ENCODE results near the gene PKNOX2.

Gene PKNOX2

GRCh38 chr11:125175896-125176575 lies 11.5 kb downstream of the PKNOX2 start:
- Histone ChIP-seq H3K27ac (ENCODE audit: low read length) (no peak overlapping the region), H3K9ac (ENCODE audit: low read depth, low read length) (no peak overlapping the region), H3K27me3 (ENCODE audit: insufficient read depth, low read length) (peaks cover 7% of the 10 kb centered on the region), H3K36me3 (ENCODE audit: insufficient read depth, low read depth, low read length) (no peaks in the 10 kb centered on the region), H3K9me3 (ENCODE audit: insufficient read depth, low read depth, low read length) (no peaks in the 10 kb centered on the region), H3K4me1 (ENCODE audit: insufficient read depth, low read length) (peaks cover 21% of the 10 kb centered on the region; the same call in 1 of the 2 replicates), H3K4me3 (ENCODE audit: low read length) (no peak overlapping the region)

GRCh38 chr11:125176866-125177265 lies 12.3 kb downstream of the PKNOX2 start:
- Histone ChIP-seq H3K9ac (ENCODE audit: low read depth, low read length) (no peak overlapping the region), H3K27ac (ENCODE audit: low read length) (no peak overlapping the region), H3K4me3 (ENCODE audit: low read length) (no peak overlapping the region), H3K36me3 (ENCODE audit: insufficient read depth, low read depth, low read length) (no peaks in the 10 kb centered on the region), H3K4me1 (ENCODE audit: insufficient read depth, low read length) (peaks cover 17% of the 10 kb centered on the region; the same call in 1 of the 2 replicates), H3K9me3 (ENCODE audit: insufficient read depth, low read depth, low read length) (no peaks in the 10 kb centered on the region), H3K27me3 (ENCODE audit: insufficient read depth, low read length) (no peaks in the 10 kb centered on the region)

GRCh38 chr11:125177543-125177942 lies 13.0 kb downstream of the PKNOX2 start:
- no peak overlapping the region for H3K9ac ChIP-seq (ENCODE audit: low read depth, low read length)
- no peak overlapping the region for H3K27ac ChIP-seq (ENCODE audit: low read length)
- H3K36me3 ChIP-seq (ENCODE audit: insufficient read depth, low read depth, low read length), result no peaks in the 10 kb centered on the region
- no peak overlapping the region for H3K4me3 ChIP-seq (ENCODE audit: low read length)
- H3K27me3 ChIP-seq (ENCODE audit: insufficient read depth, low read length), result no peaks in the 10 kb centered on the region
- peaks cover 17% of the 10 kb centered on the region; the same call in 1 of the 2 replicates for H3K4me1 ChIP-seq (ENCODE audit: insufficient read depth, low read length)
- no peaks in the 10 kb centered on the region for H3K9me3 ChIP-seq (ENCODE audit: insufficient read depth, low read depth, low read length)

GRCh38 chr11:125179346-125179745 lies 14.8 kb downstream of the PKNOX2 start:
- H3K27ac ChIP-seq (ENCODE audit: low read length), result no peak overlapping the region
- H3K9ac ChIP-seq (ENCODE audit: low read depth, low read length), result no peak overlapping the region
- no peak overlapping the region for H3K4me3 ChIP-seq (ENCODE audit: low read length)
- H3K36me3 ChIP-seq (ENCODE audit: insufficient read depth, low read depth, low read length), result no peaks in the 10 kb centered on the region
- peaks cover 17% of the 10 kb centered on the region; the same call in 1 of the 2 replicates for H3K4me1 ChIP-seq (ENCODE audit: insufficient read depth, low read length)
- no peaks in the 10 kb centered on the region for H3K9me3 ChIP-seq (ENCODE audit: insufficient read depth, low read depth, low read length)
- no peaks in the 10 kb centered on the region for H3K27me3 ChIP-seq (ENCODE audit: insufficient read depth, low read length)

GRCh38 chr11:125179895-125180294 lies 15.3 kb downstream of the PKNOX2 start:
- H3K9me3 ChIP-seq (ENCODE audit: insufficient read depth, low read depth, low read length), result no peaks in the 10 kb centered on the region
- no peak overlapping the region; the same call in 1 of the 2 replicates for H3K9ac ChIP-seq (ENCODE audit: low read depth, low read length)
- H3K27ac ChIP-seq (ENCODE audit: low read length), result no peak overlapping the region
- H3K36me3 ChIP-seq (ENCODE audit: insufficient read depth, low read depth, low read length), result no peaks in the 10 kb centered on the region
- no peak overlapping the region for H3K4me3 ChIP-seq (ENCODE audit: low read length)
- H3K4me1 ChIP-seq (ENCODE audit: insufficient read depth, low read length), result peaks cover 17% of the 10 kb centered on the region; the same call in 1 of the 2 replicates
- H3K27me3 ChIP-seq (ENCODE audit: insufficient read depth, low read length), result no peaks in the 10 kb centered on the region; the same call in 1 of the 2 replicates

GRCh38 chr11:125180413-125181305 lies 16.1 kb downstream of the PKNOX2 start:
- H3K36me3 ChIP-seq (ENCODE audit: insufficient read depth, low read depth, low read length), result no peaks in the 10 kb centered on the region
- no peak overlapping the region for H3K27ac ChIP-seq (ENCODE audit: low read length)
- H3K27me3 ChIP-seq (ENCODE audit: insufficient read depth, low read length), result no peaks in the 10 kb centered on the region; the same call in 1 of the 2 replicates
- H3K4me3 ChIP-seq (ENCODE audit: low read length), result no peak overlapping the region
- no peak overlapping the region for H3K9ac ChIP-seq (ENCODE audit: low read depth, low read length)
- peaks cover 17% of the 10 kb centered on the region; the same call in 1 of the 2 replicates for H3K4me1 ChIP-seq (ENCODE audit: insufficient read depth, low read length)
- H3K9me3 ChIP-seq (ENCODE audit: insufficient read depth, low read depth, low read length), result no peaks in the 10 kb centered on the region

- Histone ChIP-seq H3K4me1 (ENCODE audit: insufficient read depth, low read length) (peaks cover 10% of the 10 kb centered on the region; the same call in 1 of the 2 replicates), H3K36me3 (ENCODE audit: insufficient read depth, low read depth, low read length) (no peaks in the 10 kb centered on the region), H3K27me3 (ENCODE audit: insufficient read depth, low read length) (no peaks in the 10 kb centered on the region; the same call in 1 of the 2 replicates), H3K9me3 (ENCODE audit: insufficient read depth, low read depth, low read length) (peaks cover 11% of the 10 kb centered on the region), H3K4me3 (ENCODE audit: low read length) (no peak overlapping the region), H3K9ac (ENCODE audit: low read depth, low read length) (no peak overlapping the region), H3K27ac (ENCODE audit: low read length) (no peak overlapping the region)
These were observed 18.0 kb downstream of the PKNOX2 start for GRCh38 chr11:125182573-125182972.

GRCh38 chr11:125183641-125184040 lies 19.1 kb downstream of the PKNOX2 start:
- H3K9me3 ChIP-seq (ENCODE audit: insufficient read depth, low read depth, low read length), result peaks cover 11% of the 10 kb centered on the region
- H3K27ac ChIP-seq (ENCODE audit: low read length), result no peak overlapping the region
- H3K36me3 ChIP-seq (ENCODE audit: insufficient read depth, low read depth, low read length), result no peaks in the 10 kb centered on the region
- H3K9ac ChIP-seq (ENCODE audit: low read depth, low read length), result no peak overlapping the region
- no peak overlapping the region for H3K4me3 ChIP-seq (ENCODE audit: low read length)
- H3K4me1 ChIP-seq (ENCODE audit: insufficient read depth, low read length), result peaks cover 10% of the 10 kb centered on the region; the same call in 1 of the 2 replicates
- H3K27me3 ChIP-seq (ENCODE audit: insufficient read depth, low read length), result no peaks in the 10 kb centered on the region; the same call in 1 of the 2 replicates

- Histone ChIP-seq H3K4me3 (ENCODE audit: low read length) (no peak overlapping the region), H3K27ac (ENCODE audit: low read length) (no peak overlapping the region), H3K36me3 (ENCODE audit: insufficient read depth, low read depth, low read length) (no peaks in the 10 kb centered on the region), H3K9me3 (ENCODE audit: insufficient read depth, low read depth, low read length) (peaks cover 11% of the 10 kb centered on the region), H3K4me1 (ENCODE audit: insufficient read depth, low read length) (peaks cover 13% of the 10 kb centered on the region; the same call in 1 of the 2 replicates), H3K27me3 (ENCODE audit: insufficient read depth, low read length) (no peaks in the 10 kb centered on the region; the same call in 1 of the 2 replicates), H3K9ac (ENCODE audit: low read depth, low read length) (no peak overlapping the region)
These were observed 23.5 kb downstream of the PKNOX2 start for GRCh38 chr11:125188021-125188420.

- no peak overlapping the region for H3K27ac ChIP-seq (ENCODE audit: low read length)
- H3K4me1 ChIP-seq (ENCODE audit: insufficient read depth, low read length), result peaks cover 13% of the 10 kb centered on the region; the same call in 1 of the 2 replicates
- peaks cover 16% of the 10 kb centered on the region for H3K9me3 ChIP-seq (ENCODE audit: insufficient read depth, low read depth, low read length)
- H3K4me3 ChIP-seq (ENCODE audit: low read length), result no peak overlapping the region
- H3K27me3 ChIP-seq (ENCODE audit: insufficient read depth, low read length), result no peaks in the 10 kb centered on the region
- H3K36me3 ChIP-seq (ENCODE audit: insufficient read depth, low read depth, low read length), result no peaks in the 10 kb centered on the region
- no peak overlapping the region for H3K9ac ChIP-seq (ENCODE audit: low read depth, low read length)
These were observed 26.0 kb downstream of the PKNOX2 start for GRCh38 chr11:125190566-125190965.

- H3K27ac ChIP-seq (ENCODE audit: low read length), result no peak overlapping the region
- H3K4me3 ChIP-seq (ENCODE audit: low read length), result no peak overlapping the region
- no peaks in the 10 kb centered on the region for H3K36me3 ChIP-seq (ENCODE audit: insufficient read depth, low read depth, low read length)
- no peaks in the 10 kb centered on the region for H3K27me3 ChIP-seq (ENCODE audit: insufficient read depth, low read length)
- peaks cover 8% of the 10 kb centered on the region for H3K9me3 ChIP-seq (ENCODE audit: insufficient read depth, low read depth, low read length)
- peaks cover 13% of the 10 kb centered on the region; the same call in 1 of the 2 replicates for H3K4me1 ChIP-seq (ENCODE audit: insufficient read depth, low read length)
- no peak overlapping the region for H3K9ac ChIP-seq (ENCODE audit: low read depth, low read length)
These were observed 27.6 kb downstream of the PKNOX2 start for GRCh38 chr11:125192183-125192582.

All from iPS-20b (cell line).